ENCODE measurements around the gene COL11A2.

Gene COL11A2

DNA sequence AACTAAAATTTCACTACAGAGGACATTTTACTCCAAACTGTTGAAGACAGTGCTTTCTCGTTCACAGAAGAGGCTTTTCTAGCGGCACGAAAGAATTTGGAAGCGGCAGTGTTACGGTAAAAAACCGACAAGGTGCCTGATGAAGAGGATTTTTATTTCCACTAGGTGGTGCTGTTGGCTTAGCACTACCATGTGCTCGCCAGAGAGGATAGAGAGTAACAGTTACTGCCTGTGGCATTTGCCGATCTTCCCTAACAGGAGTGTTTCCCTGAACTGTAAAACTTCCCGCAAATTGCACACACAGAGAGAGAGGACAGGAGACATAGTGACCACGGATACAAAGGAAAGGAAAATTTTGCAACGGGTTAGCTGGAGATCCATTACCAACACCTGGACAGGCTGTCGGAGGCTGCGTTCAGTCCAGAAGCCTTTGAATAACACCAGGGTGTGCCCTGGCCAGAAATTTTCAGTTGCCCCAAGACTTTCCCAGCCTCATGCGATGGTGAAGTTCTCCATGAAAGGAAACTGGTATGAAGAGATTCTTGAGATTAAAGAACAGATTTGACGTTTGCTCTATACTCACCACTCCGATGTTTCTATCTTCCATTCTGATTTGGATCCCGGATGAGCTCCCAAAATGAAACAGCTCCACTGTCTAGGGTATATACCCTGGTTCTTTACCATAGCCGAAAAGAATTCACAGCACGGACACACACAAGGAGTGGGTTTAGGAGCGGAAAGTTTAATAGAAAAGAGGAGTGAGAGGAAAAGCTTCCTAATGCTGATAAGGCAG lies 68.3 kb downstream of the COL11A2 start:
- peak; percentile 81 for FAIRE-seq
- DNase-seq (ENCODE audit: insufficient read length, low spot score) = no peak

DNA sequence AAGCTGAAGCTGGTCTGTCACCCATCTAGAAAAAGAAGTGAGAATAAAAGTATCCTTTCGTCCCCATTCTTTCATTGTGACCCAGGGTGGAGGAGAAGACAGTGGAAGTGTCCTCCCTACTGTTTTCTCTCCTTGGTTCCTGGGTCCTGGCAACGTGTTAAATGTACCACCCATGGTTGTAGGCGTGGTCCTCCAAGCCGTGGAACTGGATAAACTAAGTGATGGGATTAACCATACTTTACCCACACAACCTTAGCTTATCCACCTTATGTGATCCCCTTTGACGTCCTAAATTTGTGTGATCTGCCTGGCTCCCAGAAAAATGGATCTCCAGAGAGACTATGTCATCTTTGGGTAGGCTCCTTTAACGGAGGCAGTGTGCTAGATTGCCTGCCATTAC lies 69.1 kb downstream of the COL11A2 start:
- no peak for FAIRE-seq

DNA sequence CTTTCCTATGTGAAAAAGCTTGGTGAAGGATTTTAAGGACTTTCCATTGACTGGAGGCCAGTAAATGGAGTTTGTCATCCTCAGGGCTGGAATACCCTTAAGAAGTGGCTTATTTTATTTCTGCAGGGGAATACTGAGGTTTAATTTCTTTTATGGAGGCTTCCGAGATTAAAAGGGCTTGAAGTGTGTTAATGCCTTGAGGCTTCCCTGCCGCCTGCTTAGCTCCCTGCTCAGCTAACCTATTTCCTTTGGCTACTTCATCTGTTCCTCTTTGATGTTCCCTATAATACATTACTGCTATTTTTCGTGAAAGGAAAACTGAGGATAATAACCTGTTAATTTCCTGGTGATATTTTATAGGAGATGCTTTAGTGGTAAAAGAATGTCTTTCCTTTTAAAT lies 72.3 kb downstream of the COL11A2 start:
- no peak for FAIRE-seq

More for the DNA sequence above, 69.1 kb downstream of the COL11A2 start:
- DNase-seq (ENCODE audit: insufficient read length, low spot score) = no peak

DNA sequence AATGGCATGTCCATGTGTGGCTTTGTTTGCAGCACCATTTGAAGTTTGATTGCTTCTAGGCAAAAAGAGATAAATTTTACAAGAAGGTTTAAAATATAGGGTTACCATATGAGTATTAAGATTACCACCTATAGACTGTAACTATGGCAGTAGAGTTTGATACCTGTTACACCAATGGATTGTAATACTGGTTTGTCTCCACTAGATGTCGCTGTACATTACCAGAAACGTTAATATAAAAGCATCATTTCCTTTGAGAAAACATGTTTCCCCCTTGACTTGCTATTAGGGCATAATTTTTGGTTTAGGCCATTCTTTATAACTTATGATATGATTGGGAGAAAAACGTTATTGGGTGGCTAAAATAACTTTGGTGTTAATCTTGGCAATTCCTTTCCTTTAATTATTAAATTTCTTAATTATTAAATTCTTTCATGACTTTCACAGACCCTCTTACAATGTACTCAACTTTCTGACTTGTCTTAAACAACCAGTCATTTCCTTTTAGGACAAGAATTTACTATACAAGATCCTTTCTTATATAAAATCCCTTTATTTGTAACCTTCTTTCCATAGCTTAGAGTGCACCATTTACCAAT lies 73.6 kb downstream of the COL11A2 start:
- no peak for DNase-seq (ENCODE audit: insufficient read length, low spot score)
- peak; percentile 78 for FAIRE-seq

More for the DNA sequence above, 72.3 kb downstream of the COL11A2 start:
- DNase-seq (ENCODE audit: insufficient read length, low spot score) = no peak

DNA sequence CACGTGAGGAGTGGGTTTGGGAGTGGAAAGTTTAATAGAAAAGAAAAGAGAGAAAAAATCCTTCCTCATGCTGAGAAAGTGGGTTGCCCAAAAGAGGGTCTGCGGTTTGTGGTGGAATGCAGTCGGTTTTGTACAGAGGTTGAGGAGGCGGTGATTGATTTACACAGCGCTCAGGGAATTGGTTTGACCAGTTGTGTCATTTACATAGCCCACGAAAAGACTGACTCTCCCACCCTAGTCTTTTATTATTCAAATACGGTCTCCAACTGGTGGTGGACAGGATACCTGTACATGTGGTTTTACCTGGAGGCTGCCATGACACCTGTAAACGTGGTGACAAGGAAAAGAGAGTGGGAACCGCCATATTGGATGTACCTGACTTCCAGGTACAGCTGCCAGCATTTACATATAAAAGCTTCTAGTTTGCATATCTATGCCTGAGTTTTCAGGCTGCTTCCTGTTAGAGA lies 74.4 kb downstream of the COL11A2 start:
- peak; percentile 4 for FAIRE-seq

DNA sequence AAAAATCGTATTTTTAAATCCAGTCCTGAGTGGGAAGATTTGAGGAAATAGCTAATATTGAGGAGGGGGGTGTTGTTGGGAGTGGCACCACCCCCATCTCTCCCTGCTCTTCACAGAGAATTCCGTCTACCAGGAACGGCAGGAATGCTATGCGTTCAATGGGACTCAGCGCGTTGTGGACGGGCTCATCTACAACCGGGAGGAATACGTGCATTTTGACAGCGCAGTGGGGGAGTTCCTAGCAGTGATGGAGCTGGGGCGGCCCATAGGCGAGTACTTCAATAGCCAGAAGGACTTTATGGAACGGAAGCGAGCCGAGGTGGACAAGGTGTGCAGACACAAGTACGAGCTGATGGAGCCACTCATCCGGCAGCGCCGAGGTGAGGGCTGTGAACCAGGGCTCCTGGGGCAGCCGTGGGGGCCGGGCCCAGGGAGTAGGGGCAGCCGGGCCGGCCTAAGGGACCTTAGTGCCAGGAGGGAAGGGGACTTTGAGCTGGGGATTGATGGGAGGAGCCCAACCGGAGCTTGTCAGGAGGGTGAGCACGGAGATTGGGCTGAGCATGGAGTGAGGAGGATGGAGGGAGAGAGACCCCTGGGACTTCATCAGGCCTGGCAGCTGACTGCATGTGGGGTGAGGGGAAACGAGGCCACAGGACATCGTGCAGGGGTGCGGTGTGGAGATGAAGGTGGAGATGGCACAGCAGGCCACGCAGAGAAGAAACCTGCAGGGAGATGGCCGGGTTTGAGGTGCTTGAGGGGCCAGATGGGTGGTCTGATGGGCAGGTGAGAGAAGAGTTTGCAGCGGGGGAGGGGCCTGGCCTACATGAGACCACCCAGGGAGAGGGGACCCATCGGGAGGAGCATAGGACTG lies 75.2 kb downstream of the COL11A2 start:
- no peak for DNase-seq (ENCODE audit: insufficient read length, low spot score)
- no peak for FAIRE-seq

More for the DNA sequence above, 74.4 kb downstream of the COL11A2 start:
- DNase-seq (ENCODE audit: insufficient read length, low spot score) = no peak

DNA sequence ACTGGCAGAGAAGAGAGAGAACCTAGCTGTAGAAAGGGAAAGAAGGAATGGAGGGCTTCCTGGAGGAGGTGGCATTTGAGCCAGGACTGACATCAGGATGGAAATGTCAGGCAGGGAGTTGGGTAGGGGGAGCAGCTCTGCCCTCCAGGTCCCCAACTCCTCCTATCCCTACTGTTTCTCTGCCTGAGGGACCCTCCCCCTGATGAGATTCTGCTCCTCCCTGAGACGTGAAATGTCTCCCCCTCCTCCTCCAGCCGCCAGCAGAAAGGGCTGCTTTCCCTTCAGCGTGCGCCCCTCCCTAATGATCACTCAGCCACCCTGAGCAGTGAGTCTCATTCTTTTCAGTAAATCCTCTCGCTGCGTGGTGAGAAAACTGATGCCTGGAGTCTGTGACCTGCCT lies 75.8 kb downstream of the COL11A2 start:
- DNase-seq (ENCODE audit: insufficient read length, low spot score) (no peak), FAIRE-seq (no peak)

DNA sequence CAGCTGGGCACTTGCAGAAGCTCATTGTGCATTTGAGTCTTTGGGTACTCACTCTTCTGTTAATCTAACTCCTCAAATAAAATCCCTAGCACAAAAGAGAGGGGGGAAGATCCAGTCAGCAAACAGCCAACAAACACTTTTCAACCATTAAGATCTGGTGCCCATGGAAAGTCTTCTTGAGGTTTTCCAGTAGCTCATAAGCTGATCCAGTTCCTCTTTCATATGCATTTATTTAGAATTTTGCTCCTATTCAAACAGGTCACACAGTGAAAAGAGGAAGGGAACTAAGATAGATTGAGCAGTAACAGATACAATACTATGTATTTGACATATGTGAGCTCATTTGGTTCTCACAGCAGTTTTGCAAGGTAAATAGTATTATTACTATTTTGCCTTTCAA lies 77.9 kb downstream of the COL11A2 start:
- DNase-seq (ENCODE audit: insufficient read length, low spot score) = no peak
- FAIRE-seq = peak; percentile 91

DNA sequence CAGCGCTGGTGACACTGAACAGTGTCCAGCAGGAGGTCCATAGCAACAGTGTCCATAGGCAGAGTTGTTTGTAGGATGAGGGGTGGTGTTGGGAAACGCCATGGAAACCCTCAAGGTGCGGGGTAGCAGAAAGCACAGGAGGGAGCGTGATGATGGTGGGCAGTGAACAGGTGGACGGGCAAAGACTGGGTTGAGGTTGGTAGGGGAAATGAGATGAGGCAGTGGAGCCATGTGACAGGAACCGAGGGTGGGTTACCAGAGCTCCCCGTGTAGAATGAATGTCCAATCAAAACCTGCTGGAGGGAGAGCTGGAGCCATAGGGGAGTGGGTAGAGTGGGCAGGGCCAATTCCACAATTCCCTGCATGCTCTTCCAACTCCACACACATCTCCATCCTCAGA lies 78.5 kb downstream of the COL11A2 start:
- DNase-seq (ENCODE audit: insufficient read length, low spot score) (no peak), FAIRE-seq (no peak)

Measured in GM19239 (cell line).